ENCODE results near the gene GUCY1A1. TPM values are rescaled to one million over a fixed set of nuclear protein-coding genes. Genes with fewer than 3 reads are reported as not detected.

GUCY1A1 gene, protein sequence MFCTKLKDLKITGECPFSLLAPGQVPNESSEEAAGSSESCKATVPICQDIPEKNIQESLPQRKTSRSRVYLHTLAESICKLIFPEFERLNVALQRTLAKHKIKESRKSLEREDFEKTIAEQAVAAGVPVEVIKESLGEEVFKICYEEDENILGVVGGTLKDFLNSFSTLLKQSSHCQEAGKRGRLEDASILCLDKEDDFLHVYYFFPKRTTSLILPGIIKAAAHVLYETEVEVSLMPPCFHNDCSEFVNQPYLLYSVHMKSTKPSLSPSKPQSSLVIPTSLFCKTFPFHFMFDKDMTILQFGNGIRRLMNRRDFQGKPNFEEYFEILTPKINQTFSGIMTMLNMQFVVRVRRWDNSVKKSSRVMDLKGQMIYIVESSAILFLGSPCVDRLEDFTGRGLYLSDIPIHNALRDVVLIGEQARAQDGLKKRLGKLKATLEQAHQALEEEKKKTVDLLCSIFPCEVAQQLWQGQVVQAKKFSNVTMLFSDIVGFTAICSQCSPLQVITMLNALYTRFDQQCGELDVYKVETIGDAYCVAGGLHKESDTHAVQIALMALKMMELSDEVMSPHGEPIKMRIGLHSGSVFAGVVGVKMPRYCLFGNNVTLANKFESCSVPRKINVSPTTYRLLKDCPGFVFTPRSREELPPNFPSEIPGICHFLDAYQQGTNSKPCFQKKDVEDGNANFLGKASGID
- 0.17 and 0.43 TPM in 2 replicates for total RNA-seq (2021)
- Bru-seq, nascent RNA: percentile 12 among the genes with signal in this experiment
- BruChase-seq, experiment 1, labeled RNA remaining after a 2-hour chase: percentile 16 among the genes with signal in this experiment
- percentile 6 among the genes with signal in this experiment for BruChase-seq, experiment 2, labeled RNA remaining after a 6-hour chase
- long read RNA-seq: 0 reads

DNA sequence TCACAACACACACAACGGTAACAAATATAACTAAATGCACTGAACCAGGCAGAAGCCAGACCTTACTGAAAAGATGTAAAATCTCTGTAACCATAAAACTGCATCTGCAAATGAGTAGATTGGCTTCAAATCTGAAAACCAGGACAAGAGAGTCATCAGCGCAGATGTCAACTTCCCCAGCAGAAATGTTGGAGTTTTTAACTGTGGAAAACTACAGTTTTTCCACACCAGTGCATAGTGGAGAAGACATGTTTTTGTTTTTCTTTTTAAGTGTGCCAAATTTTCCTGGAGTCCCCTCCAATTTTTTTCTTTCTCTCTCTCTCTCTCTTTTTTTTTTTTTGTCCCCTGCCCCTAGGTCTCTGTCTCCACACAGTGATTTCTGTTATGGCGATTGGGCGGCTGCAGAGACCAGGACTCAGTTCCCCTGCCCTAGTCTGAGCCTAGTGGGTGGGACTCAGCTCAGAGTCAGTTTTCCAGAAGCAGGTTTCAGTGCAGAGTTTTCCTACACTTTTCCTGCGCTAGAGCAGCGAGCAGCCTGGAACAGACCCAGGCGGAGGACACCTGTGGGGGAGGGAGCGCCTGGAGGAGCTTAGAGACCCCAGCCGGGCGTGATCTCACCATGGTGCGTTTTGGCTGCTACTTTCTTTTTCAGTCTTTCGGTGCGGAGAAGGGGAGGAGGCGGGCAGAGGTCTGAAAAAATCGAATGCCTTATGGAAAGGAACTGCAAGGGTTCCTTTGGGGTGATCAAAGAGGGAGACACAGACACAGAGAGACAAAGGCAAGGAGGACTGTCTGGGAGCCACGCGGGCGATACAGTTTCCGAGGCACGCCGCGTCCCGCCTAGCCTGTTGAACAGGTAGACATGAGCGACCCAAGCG is at the start of gene GUCY1A1:
Gene GUCY1A1, plus strand, starts transcription at position 505 of the 878 bp plus-strand sequence. CDS start 30,020 bp downstream, outside the sequence.
- peaks cover 9% of the 10 kb centered on the region for H3K27me3 ChIP-seq (ENCODE audit: insufficient read depth, low read depth)
- H3K27ac ChIP-seq: no peak within 1 kb of the TSS
- H4K20me1 ChIP-seq (ENCODE audit: insufficient read depth): no peaks in the 10 kb centered on the region
- ChIA-PET POLR2A (ENCODE audit: unreplicated experiment) (no interaction called here), CTCF (no interaction called here)
- no peaks in the 10 kb centered on the region for H3K36me3 ChIP-seq (ENCODE audit: low read depth)
- no peaks in the 10 kb centered on the region for H3K79me2 ChIP-seq (ENCODE audit: low read depth)
- TF ChIP-seq, protein P1, sequence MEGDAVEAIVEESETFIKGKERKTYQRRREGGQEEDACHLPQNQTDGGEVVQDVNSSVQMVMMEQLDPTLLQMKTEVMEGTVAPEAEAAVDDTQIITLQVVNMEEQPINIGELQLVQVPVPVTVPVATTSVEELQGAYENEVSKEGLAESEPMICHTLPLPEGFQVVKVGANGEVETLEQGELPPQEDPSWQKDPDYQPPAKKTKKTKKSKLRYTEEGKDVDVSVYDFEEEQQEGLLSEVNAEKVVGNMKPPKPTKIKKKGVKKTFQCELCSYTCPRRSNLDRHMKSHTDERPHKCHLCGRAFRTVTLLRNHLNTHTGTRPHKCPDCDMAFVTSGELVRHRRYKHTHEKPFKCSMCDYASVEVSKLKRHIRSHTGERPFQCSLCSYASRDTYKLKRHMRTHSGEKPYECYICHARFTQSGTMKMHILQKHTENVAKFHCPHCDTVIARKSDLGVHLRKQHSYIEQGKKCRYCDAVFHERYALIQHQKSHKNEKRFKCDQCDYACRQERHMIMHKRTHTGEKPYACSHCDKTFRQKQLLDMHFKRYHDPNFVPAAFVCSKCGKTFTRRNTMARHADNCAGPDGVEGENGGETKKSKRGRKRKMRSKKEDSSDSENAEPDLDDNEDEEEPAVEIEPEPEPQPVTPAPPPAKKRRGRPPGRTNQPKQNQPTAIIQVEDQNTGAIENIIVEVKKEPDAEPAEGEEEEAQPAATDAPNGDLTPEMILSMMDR (conservative IDR thresholded peaks at IDR 0.05): no peak
- TF ChIP-seq EZH2 (IDR thresholded peaks at IDR 0.05; ENCODE audit: low read depth): no peak
- no peaks in the 10 kb centered on the region for H3K9me2 ChIP-seq (ENCODE audit: insufficient read depth)
- H3K4me1 ChIP-seq (replicated peaks; ENCODE audit: insufficient read depth): no peaks in the 10 kb centered on the region
- intact Hi-C loops (cut with micrococcal nuclease; ENCODE audit: unreplicated experiment): loop anchor here (5.0 kb wide), 1 partner anchor 224 kb away; no protein-coding TSS in a partner anchor
- BruUV-seq (replicated peaks): no TSS peak
- peak within 1 kb of the TSS; percentile 63 for H3K4me3 ChIP-seq
- peak within 1 kb of the TSS; percentile 88 for H3K4me2 ChIP-seq
- no peaks in the 10 kb centered on the region for H3F3A ChIP-seq (ENCODE audit: insufficient read depth, low read depth)
- H2AFZ ChIP-seq: peak within 1 kb of the TSS; percentile 82
- DNase-seq: peak in 1 of 2 experiments; percentile 1
- no peaks in the 10 kb centered on the region for H3K9me3 ChIP-seq (ENCODE audit: insufficient read depth, low read depth)

DNA sequence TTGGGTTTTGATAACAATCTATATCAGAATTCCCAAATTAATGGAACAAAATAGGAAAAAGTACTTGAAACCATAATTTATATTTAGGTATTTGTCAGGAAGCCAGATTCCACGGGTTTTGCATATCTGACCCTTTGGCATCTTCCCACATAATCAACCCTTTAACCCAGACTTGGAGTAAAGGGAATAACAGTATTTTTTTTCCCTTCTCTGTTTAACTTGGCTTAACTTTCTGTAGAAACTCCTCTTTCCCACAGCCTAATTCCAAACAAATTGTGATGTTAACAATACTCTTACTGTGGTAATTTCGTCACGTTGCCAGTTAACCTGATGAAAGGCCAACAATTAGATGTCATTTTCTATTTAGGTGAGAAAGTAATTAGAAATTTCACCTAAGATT is 49.4 kb upstream of the GUCY1A1 start:
- BruUV-seq (replicated peaks): no TSS peak
- Histone ChIP-seq H3K4me1 (replicated peaks; ENCODE audit: insufficient read depth) (no peaks in the 10 kb centered on the region), H3K27me3 (ENCODE audit: insufficient read depth, low read depth) (no peaks in the 10 kb centered on the region), H3F3A (ENCODE audit: insufficient read depth, low read depth) (no peaks in the 10 kb centered on the region), H3K36me3 (ENCODE audit: low read depth) (no peaks in the 10 kb centered on the region), H3K4me3 (no peak overlapping the region), H3K27ac (no peak overlapping the region), H3K9me2 (ENCODE audit: insufficient read depth) (no peaks in the 10 kb centered on the region), H3K79me2 (ENCODE audit: low read depth) (no peaks in the 10 kb centered on the region), H3K4me2 (no peak overlapping the region), H3K9me3 (ENCODE audit: insufficient read depth, low read depth) (no peaks in the 10 kb centered on the region), H4K20me1 (ENCODE audit: insufficient read depth) (no peaks in the 10 kb centered on the region), H2AFZ (no peak overlapping the region)
- ChIA-PET CTCF (no interaction called here), POLR2A (ENCODE audit: unreplicated experiment) (no interaction called here)
- no peak for DNase-seq
- intact Hi-C loops (cut with micrococcal nuclease; ENCODE audit: unreplicated experiment): no loop called here
- TF ChIP-seq EZH2 (IDR thresholded peaks at IDR 0.05; ENCODE audit: low read depth): no peak
- TF ChIP-seq, protein P1 (conservative IDR thresholded peaks at IDR 0.05): no peak
